MCF 10A (cell line): ENCODE measurements around the gene EME2. TPM values are rescaled to one million over a fixed set of nuclear protein-coding genes. Genes with fewer than 3 reads are reported as not detected.

Experiments used
- BruUV-seq: library from RNA; stranded (reverse); fragments of 400-500 nt; replicated peaks from 2 replicates; lab custom pipeline; 2021; lab: Mats Ljungman, UMichigan
- CTCF ChIA-PET: fragments of 300-600 bp; sonication (Branson Sonifier 250); formaldehyde crosslinking; extraction: SDS; loops from one replicate; lab custom pipeline; 2021; ENCODE audit warnings: antibody characterized with exemption, inconsistent platforms; lab: Yijun Ruan, JAX
- POLR2A ChIA-PET: fragments of 300-600, 350-650 bp; sonication (Branson Sonifier 250); formaldehyde crosslinking; extraction: SDS; loops from one replicate; lab custom pipeline; 2020; ENCODE audit warnings: antibody characterized with exemption, inconsistent platforms; lab: Yijun Ruan, JAX
- DNase-seq: peaks from one replicate; pipeline ENCODE4 v3.0.0-alpha.2; 2018; ENCODE audit not compliant: unreplicated experiment
- H3K27ac Mint-ChIP-seq: one replicate; pipeline ENCODE4 v1.8.0; 2022; ENCODE audit warnings: mild to moderate bottlenecking, low read depth, mixed read lengths; ENCODE audit not compliant: unreplicated experiment
- H3K27me3 Mint-ChIP-seq: one replicate; pipeline ENCODE4 v1.8.0; 2022; ENCODE audit warnings: mixed read lengths; ENCODE audit not compliant: insufficient read depth, unreplicated experiment
- H3K36me3 Mint-ChIP-seq: one replicate; pipeline ENCODE4 v1.8.0; 2022; ENCODE audit warnings: mild to moderate bottlenecking, moderate library complexity, mixed read lengths; ENCODE audit not compliant: insufficient read depth, unreplicated experiment
- H3K4me1 Mint-ChIP-seq: one replicate; pipeline ENCODE4 v1.8.0; 2022; ENCODE audit warnings: mixed read lengths; ENCODE audit not compliant: insufficient read depth, unreplicated experiment
- H3K4me3 Mint-ChIP-seq: one replicate; pipeline ENCODE4 v1.8.0; 2022; ENCODE audit warnings: mild to moderate bottlenecking, moderate library complexity, mixed read lengths; ENCODE audit not compliant: unreplicated experiment
- H3K9me3 Mint-ChIP-seq: one replicate; pipeline ENCODE4 v1.8.0; 2022; ENCODE audit warnings: mixed read lengths; ENCODE audit not compliant: unreplicated experiment
- intact Hi-C: fragments of 100-400 bp; cut with micrococcal nuclease; formaldehyde crosslinking; loops from 2 replicates; pipeline ENCODE4 v1.14.1; 2022
- total RNA-seq: library from RNA; stranded (reverse); gene quantifications from 2 replicates; pipeline ENCODE4 v1.2.3, GENCODE V29; 2022
- TF ChIP-seq, protein P1 (sequence below): fragments of 200-600 bp; IDR thresholded peaks from one replicate; pipeline ENCODE4 v1.8.0; 2022; ENCODE audit warnings: antibody characterized with exemption, mild to moderate bottlenecking; ENCODE audit not compliant: unreplicated experiment

EME2 gene
- total RNA-seq, 1 experiment from 2014 or later, result 20.6 TPM

DNA sequence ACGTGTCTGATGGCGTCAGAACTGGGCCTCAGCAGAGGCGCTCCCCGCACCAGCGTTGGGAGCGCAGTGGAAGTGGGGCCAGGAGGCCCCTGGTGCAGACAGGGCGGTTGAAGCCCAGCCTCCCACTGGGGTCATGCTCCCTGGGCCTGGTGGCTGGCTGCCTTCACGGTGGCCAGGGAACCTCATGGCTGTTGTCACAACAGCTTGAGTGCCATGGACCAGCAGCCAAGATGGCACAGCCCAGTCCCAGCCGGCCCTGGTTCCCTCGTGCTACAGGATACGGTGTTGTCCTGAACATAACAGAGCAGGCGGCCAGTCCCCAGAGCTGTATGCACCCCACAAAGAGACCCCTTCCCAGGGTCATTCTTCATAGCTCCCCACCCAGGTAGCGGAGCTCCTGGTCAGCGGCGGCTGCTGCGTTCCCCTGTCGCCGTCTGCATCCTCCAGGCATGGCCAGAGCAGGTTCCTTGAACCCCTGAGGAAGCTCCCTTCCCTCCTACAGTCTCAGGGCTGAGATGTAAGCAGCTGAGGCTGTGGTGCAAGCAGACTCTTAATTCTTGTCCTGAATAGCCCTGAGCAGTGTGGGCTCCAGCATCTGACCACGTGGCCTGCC lies 31.0 kb upstream of the EME2 start:
- H3K27me3 Mint-ChIP-seq, result no peaks in the 10 kb centered on the region
- POLR2A ChIA-PET, result interaction anchor here (0.6 kb wide), 1 partner anchor 36 kb away, joined by 3 read pairs; the partner anchor contains the start of gene MAPK8IP3
- CTCF ChIA-PET, result interaction anchor here (0.6 kb wide), 1 partner anchor 299 kb away, joined by 3 read pairs; no protein-coding TSS in a partner anchor

DNA sequence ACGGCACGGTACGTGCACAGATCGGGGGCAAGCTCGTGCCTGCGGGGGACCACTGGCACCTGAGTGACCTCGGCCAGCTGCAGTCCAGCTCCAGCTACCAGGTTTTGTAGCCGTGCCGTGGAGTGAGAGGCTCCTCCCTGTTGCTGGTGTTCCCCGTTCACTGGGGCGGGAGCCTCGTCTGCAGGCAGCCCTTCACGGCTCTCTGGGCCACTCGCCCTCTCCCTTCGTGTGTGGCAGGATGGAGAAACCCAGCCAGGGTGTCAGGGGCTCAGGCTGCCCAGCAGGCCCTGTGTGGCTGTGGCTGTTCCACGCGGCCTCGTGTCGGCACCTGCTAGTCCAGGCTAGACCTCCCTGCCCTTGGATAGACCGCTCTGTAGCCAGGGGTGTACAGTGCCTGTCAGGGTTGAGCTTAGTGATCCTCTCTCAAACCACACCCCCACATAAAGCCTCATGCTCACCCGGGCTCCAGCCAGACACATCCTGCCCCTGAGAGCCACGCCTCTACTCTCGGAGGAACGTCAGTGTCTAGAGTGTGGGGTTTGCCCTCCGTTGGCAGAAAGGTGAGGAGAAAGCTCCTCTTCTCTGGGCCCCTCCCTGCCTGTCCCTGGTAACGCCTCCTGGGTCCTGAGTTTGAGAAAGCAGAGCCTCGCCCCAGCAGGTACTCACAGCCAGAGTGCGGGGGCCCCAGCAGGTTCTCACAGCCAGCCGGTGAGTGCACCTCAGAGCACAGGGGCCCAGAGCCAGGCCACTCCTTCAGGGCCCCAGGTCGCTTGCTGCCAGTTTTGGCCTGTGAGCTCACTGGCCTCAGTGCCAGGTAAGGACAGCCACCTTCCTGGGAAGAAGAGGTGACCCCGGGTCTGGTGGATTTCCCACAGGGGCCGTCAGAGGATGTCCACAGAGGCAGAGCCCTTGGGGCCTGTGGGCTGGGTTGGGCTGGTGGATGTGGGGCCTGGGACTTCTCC lies 29.0 kb upstream of the EME2 start:
- peaks cover 29% of the 10 kb centered on the region for H3K36me3 Mint-ChIP-seq
- H3K27me3 Mint-ChIP-seq, result no peaks in the 10 kb centered on the region
- DNase-seq, result peak; percentile 76
- ChIA-PET POLR2A (interaction anchor here (0.6 to 5.3 kb wide), 10 partner anchors 11 to 132 kb away, joined by 3 to 95 read pairs (median 6); partner anchors contain the start of genes EME2, FAHD1, HAGH and JPT2), CTCF (interaction anchor here (1.2 to 1.8 kb wide), 3 partner anchors 19 to 38 kb away, joined by 5 to 7 read pairs (median 5); partner anchors contain the start of gene MAPK8IP3)
- TF ChIP-seq, protein P1, sequence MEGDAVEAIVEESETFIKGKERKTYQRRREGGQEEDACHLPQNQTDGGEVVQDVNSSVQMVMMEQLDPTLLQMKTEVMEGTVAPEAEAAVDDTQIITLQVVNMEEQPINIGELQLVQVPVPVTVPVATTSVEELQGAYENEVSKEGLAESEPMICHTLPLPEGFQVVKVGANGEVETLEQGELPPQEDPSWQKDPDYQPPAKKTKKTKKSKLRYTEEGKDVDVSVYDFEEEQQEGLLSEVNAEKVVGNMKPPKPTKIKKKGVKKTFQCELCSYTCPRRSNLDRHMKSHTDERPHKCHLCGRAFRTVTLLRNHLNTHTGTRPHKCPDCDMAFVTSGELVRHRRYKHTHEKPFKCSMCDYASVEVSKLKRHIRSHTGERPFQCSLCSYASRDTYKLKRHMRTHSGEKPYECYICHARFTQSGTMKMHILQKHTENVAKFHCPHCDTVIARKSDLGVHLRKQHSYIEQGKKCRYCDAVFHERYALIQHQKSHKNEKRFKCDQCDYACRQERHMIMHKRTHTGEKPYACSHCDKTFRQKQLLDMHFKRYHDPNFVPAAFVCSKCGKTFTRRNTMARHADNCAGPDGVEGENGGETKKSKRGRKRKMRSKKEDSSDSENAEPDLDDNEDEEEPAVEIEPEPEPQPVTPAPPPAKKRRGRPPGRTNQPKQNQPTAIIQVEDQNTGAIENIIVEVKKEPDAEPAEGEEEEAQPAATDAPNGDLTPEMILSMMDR, result no peak
- peaks cover 34% of the 10 kb centered on the region for H3K4me1 Mint-ChIP-seq
- BruUV-seq, result no TSS peak
- no peak overlapping the region for H3K27ac Mint-ChIP-seq
- intact Hi-C loops, result loop anchor here (2.0 kb wide), 1 partner anchor 27 kb away; the partner anchor contains the start of gene NME3
- no peaks in the 10 kb centered on the region for H3K9me3 Mint-ChIP-seq
- peak overlapping the region; percentile 25 for H3K4me3 Mint-ChIP-seq

More for the DNA sequence above, 31.0 kb upstream of the EME2 start:
- Mint-ChIP-seq H3K36me3 (peaks cover 20% of the 10 kb centered on the region), H3K4me1 (peaks cover 27% of the 10 kb centered on the region), H3K27ac (no peak overlapping the region), H3K9me3 (no peaks in the 10 kb centered on the region), H3K4me3 (no peak overlapping the region)
- TF ChIP-seq, protein P1, result no peak
- intact Hi-C loops, result no loop called here
- no peak for DNase-seq
- no TSS peak for BruUV-seq

DNA sequence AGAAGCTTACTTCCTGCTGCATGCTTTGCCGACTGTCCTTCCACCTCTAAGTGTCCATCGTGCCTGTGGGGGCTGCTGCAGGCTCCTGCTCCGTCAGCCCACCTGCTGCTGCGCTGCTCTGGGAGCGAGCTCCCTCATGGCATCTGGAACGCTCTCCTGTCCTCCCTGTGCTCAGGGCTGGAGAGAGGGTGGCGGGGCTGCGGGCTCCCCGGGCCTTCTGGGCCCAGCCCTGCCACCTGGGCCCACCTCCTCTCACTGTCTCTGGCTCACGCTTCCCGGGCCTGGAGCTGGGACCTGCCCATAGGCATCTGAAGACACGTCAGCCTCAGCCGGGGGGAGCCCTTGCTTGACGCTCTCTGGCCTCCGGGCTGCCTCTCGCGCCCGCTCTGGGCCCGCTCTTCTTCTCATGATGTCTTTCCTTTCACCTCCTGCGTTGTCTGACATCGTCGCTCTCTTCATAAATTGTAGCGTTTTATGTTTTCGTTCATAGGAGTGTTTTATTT lies 28.2 kb upstream of the EME2 start:
- no TSS peak for BruUV-seq
- Mint-ChIP-seq H3K27me3 (no peaks in the 10 kb centered on the region), H3K4me1 (peaks cover 34% of the 10 kb centered on the region), H3K9me3 (no peaks in the 10 kb centered on the region), H3K36me3 (peaks cover 36% of the 10 kb centered on the region), H3K4me3 (peak overlapping the region; percentile 17), H3K27ac (peak overlapping the region; percentile 89)
- TF ChIP-seq, protein P1, result no peak
- POLR2A ChIA-PET, result interaction anchor here (0.6 to 5.3 kb wide), 14 partner anchors 11 to 134 kb away, joined by 3 to 95 read pairs (median 4); partner anchors contain the start of genes EME2, IFT140, JPT2 and MAPK8IP3
- CTCF ChIA-PET, result interaction anchor here (1.2 to 2.2 kb wide), 6 partner anchors 20 to 38 kb away, joined by 3 to 13 read pairs (median 6); partner anchors contain the start of gene MAPK8IP3
- intact Hi-C loops, result loop anchor here (2.0 kb wide), 1 partner anchor 26 kb away; the partner anchor contains the start of gene NME3
- no peak for DNase-seq
